ENCODE data around the gene DCAF10.

- no peak for TF ChIP-seq POLR2A (IDR thresholded peaks at IDR 0.05)
- no peak for TF ChIP-seq CTCF (IDR thresholded peaks at IDR 0.05)
Observed at GRCh38 chr9:37897665-37898064, 97.1 kb downstream of the DCAF10 start.

All from Peyer's patch (tissue), 4 donors.